Measurements from ENCODE around the gene CYP2S1.

DNA sequence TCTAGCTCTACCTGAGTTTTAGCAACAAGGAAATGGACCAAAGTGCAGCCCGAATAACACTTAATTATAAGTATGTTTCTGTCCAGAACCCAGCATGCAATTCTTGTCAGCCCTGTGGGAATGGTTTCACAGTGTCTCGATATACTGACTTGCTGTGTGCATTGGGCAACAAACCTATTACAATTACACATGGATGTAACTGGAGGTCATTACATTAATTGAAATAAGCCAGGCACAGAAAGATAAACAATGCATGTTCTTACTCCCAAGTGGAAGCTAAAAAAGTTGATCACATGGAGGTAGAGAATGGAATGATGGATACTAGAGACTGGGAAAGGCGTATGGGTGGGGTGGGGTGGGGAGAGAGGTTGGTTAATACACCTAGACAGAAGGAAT, 5.1 kb upstream of the CYP2S1 start:
- TF ChIP-seq, protein P1, sequence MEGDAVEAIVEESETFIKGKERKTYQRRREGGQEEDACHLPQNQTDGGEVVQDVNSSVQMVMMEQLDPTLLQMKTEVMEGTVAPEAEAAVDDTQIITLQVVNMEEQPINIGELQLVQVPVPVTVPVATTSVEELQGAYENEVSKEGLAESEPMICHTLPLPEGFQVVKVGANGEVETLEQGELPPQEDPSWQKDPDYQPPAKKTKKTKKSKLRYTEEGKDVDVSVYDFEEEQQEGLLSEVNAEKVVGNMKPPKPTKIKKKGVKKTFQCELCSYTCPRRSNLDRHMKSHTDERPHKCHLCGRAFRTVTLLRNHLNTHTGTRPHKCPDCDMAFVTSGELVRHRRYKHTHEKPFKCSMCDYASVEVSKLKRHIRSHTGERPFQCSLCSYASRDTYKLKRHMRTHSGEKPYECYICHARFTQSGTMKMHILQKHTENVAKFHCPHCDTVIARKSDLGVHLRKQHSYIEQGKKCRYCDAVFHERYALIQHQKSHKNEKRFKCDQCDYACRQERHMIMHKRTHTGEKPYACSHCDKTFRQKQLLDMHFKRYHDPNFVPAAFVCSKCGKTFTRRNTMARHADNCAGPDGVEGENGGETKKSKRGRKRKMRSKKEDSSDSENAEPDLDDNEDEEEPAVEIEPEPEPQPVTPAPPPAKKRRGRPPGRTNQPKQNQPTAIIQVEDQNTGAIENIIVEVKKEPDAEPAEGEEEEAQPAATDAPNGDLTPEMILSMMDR (conservative IDR thresholded peaks at IDR 0.05 in 1 of 2, IDR thresholded peaks at IDR 0.05 in 1 of 2; ENCODE audit: extremely low read depth in 1 of 2, insufficient read depth in 1 of 2, low read depth in 1 of 2, low read length in 2 of 2) = no peak
- TF ChIP-seq EZH2 (IDR thresholded peaks at IDR 0.05; ENCODE audit: borderline replicate concordance, low read length) = no peak
